GM12865 (cell line): Measurements from ENCODE around the gene TMEM151A.

ENCODE experiments used
- DNase-seq: peaks from one replicate; pipeline ENCODE4 v3.0.0; 2010; ENCODE audit warnings: low read depth
- H3K4me3 ChIP-seq: 2 replicates; pipeline ENCODE4 v1.5.1; 2011; ENCODE audit warnings: mild to moderate bottlenecking, low read depth, low read length, control low read depth
- CTCF ChIP-seq: IDR thresholded peaks from 2 replicates; pipeline ENCODE4 v1.5.1; 2011; ENCODE audit warnings: low read length, control low read depth, low read depth, inconsistent platforms; ENCODE audit not compliant: insufficient read depth; ENCODE audit errors: missing control alignments

TMEM151A gene

GRCh38 chr11:66291706-66292542 lies at the start of gene TMEM151A:
TMEM151A (plus strand) TSS chr11:66291894; CDS start chr11:66292014, 120 bp downstream.
- no peak within 1 kb of the TSS for H3K4me3 ChIP-seq
- no peak for DNase-seq
- no peak for TF ChIP-seq CTCF

- H3K4me3 ChIP-seq = no peak overlapping the region
- TF ChIP-seq CTCF = no peak
- DNase-seq = no peak
These were observed 49.5 kb upstream of the TMEM151A start for GRCh38 chr11:66242095-66242765.

GRCh38 chr11:66243782-66244535 lies 47.7 kb upstream of the TMEM151A start:
- no peak for DNase-seq
- TF ChIP-seq CTCF = no peak
- no peak overlapping the region for H3K4me3 ChIP-seq

GRCh38 chr11:66247295-66247694 lies 44.4 kb upstream of the TMEM151A start:
- DNase-seq = no peak
- TF ChIP-seq CTCF = no peak
- H3K4me3 ChIP-seq = no peak overlapping the region

GRCh38 chr11:66247801-66248200 lies 43.9 kb upstream of the TMEM151A start:
- no peak for TF ChIP-seq CTCF
- no peak overlapping the region for H3K4me3 ChIP-seq
- DNase-seq = no peak

- no peak for DNase-seq
- no peak overlapping the region for H3K4me3 ChIP-seq
- no peak for TF ChIP-seq CTCF
These were observed 42.8 kb upstream of the TMEM151A start for GRCh38 chr11:66248903-66249302.
